ENCODE data around the gene BLOC1S3.

Gene BLOC1S3

GRCh38 chr19:45162608-45163143 is 15.9 kb upstream of the BLOC1S3 start:
- peak; percentile 48 for DNase-seq

GRCh38 chr19:45163156-45163555 is 15.4 kb upstream of the BLOC1S3 start:
- no peak for DNase-seq

- peak; percentile 71 for DNase-seq
Observed at GRCh38 chr19:45163751-45164460, 14.7 kb upstream of the BLOC1S3 start.

GRCh38 chr19:45164577-45165335 is 13.8 kb upstream of the BLOC1S3 start:
- DNase-seq, result no peak

GRCh38 chr19:45166723-45167252 is 11.8 kb upstream of the BLOC1S3 start:
- peak; percentile 42 for DNase-seq

GRCh38 chr19:45168767-45169351 is 9.7 kb upstream of the BLOC1S3 start:
- DNase-seq, result peak; percentile 47

GRCh38 chr19:45169602-45170001 is 9.0 kb upstream of the BLOC1S3 start:
- DNase-seq, result no peak

GRCh38 chr19:45170146-45171106 is 8.2 kb upstream of the BLOC1S3 start:
- DNase-seq, result no peak

GRCh38 chr19:45171211-45171623 is 7.4 kb upstream of the BLOC1S3 start:
- no peak for DNase-seq

GRCh38 chr19:45172173-45172572 is 6.4 kb upstream of the BLOC1S3 start:
- DNase-seq, result no peak

GRCh38 chr19:45172611-45173208 is 5.9 kb upstream of the BLOC1S3 start:
- DNase-seq, result no peak

- no peak for DNase-seq
Observed at GRCh38 chr19:45173816-45174215, 4.8 kb upstream of the BLOC1S3 start.

GRCh38 chr19:45175515-45176345 is 2.9 kb upstream of the BLOC1S3 start:
- DNase-seq, result no peak

GRCh38 chr19:45177817-45178261 is 745 bp upstream of the BLOC1S3 start, which contains the start of gene TRAPPC6A:
TSS of gene TRAPPC6A (minus strand) at chr19:45178237. CDS start at chr19:45178218, 19 bp downstream.
- peak; percentile 72 for DNase-seq

GRCh38 chr19:45179072-45179891 is 698 bp downstream of the BLOC1S3 start:
- DNase-seq, result no peak

GRCh38 chr19:45179892-45180370 is 1.3 kb downstream of the BLOC1S3 start:
- DNase-seq, result no peak

GRCh38 chr19:45180936-45181335 is 2.4 kb downstream of the BLOC1S3 start:
- no peak for DNase-seq

GRCh38 chr19:45182758-45183157 is 4.2 kb downstream of the BLOC1S3 start:
- DNase-seq, result no peak

GRCh38 chr19:45184115-45184514 is 5.5 kb downstream of the BLOC1S3 start:
- no peak for DNase-seq
